ENCODE results near the gene PREX1.

The PREX1 gene

DNA sequence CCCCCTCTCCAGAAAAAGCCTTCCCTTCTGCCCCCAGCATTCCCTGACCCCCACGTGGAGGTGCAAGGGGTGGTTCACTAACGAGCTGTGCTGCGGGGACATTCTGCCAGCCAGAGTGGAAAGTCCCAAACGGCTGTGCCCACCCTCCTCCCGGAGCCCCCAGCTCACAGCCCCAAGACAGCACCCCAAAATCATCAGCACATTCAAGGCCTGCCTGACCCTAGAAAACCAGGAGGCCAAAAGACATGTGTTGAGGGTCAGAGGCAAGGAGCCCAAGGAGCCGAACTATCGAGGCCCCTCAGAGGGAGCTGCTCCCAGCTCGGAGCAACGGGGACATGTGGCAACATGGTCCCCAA, 197.9 kb downstream of the PREX1 start:
- no peak for DNase-seq

DNA sequence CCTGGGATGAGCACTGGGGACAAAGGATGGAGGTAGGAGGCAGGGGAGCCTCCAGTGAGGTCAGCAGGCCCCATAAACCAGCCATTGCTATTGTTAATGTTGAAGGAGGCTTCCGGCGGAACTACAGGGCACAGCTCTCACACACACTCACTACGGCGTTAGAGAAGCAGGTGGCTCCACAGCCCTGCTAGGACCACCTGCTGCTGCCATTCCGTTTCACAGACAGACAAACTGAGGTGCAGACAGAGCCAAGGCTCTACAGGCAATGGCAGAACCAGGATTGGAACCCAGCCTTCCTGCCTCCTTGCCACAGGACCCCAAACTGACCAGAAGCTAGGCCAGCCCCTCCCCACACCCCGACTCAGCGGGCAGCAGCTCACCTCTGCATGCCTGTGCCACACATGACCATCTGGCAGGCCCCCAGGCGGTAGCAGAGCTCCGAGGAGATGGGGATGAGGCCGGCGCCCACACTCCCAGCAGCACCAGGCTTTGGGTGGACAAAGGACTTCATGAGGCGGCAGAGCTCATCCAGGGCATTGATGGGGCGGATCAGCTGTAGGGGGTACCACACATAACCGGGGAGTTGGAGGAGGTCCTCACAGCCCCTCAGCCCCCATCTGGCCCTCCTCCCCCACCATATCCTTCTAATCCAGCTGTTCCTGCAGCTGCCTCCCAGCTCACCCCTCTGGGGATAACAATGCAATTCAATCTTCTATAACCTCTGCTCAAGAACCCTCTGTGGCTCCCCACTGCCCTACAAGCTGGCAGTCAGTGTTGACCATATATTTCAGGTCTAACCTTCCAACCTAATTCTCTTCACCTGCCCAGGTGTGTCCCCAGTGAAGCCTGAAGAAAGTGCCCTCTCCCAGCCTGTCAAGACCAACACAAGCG, 198.5 kb downstream of the PREX1 start:
- DNase-seq, result no peak

DNA sequence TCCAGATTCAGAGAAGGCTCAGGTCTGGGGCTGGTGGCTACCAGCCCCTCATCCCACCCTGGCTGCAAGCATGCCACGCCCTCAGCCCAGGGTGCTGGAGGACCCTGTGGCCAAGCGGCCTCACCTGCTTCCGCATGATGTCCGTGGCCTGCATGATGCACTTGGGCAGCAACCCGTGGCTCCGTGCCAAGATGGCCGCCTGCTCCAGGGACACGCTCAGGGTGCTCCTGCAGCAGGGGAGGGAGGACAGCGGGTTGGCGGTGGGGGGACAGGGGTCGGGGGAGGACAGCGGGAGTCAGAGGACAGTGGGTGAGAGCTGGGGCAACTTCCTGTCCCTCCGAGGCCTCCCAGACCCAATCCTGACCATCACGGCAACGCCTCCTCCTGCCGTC, 200.1 kb downstream of the PREX1 start:
- no peak for DNase-seq

DNA sequence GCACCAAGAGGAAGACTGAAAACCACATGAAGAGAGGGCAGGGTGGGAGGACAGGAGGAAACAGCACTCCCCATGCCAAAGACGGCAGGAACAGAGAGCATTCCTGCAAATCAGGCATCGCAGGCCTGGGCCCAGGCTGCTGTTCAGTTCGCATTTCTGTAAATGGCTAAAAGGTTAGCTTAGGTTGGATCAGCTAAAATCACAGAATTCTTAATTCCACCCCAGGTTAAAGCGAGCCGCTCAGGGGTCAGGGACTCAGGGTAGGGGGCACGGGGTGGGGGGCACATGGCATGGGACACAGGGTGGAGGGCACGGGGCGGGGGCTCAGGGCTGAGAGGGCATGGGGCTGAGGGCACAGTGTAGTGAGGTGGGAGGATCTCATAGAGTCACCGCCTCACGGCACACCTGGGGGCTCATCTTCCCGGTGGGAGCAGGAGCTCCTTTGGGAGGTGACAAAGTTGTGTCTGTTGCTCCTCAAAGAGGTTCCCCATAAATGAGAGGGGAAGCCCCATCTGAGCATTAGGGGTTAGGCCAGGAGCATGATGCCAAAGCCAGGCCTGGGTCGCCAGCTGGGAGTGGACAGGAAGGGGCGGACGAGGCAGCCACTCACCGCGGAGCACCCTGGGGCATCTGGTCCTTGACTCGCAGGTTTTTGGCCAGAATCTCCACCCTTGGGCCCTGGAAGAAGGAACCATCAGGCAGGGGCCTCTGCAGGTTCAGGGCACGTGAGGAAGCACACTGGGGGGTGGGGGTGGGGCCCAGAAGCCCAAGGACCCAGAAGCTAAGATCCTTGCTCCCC, 200.7 kb downstream of the PREX1 start:
- DNase-seq, result no peak

DNA sequence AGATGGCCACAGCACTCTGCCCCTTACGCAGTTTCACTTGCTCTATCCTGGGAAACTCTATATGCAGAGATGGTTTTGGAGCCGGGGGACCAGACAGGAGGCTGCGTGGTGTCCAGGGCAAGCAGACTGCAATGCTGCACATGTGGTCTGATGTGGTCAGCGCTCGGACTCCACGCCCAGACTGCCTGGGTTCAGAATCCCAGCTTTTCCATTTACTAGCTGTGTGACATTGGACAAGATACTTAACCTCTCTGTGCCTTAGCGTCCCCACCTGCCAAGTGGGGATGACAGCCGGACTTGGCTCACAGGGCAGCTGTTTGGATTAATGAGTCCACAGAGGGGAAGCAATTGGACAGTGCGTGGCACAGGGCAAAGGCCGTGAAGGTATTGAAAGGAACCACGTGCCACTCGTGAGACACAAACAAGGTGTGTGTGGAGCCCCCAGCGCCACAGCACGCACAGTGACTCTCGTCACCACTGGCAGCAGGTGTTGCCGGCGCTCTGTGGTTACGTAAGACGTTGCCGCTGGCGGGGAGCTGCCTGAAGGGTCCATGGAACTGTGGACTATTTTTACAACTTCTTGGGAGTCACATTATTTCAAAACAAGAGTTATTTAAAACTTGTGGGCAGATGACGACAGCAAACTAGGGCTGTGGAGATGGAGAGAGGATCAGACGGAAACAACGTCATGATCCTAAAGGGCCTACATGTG, 201.4 kb downstream of the PREX1 start:
- no peak for DNase-seq

DNA sequence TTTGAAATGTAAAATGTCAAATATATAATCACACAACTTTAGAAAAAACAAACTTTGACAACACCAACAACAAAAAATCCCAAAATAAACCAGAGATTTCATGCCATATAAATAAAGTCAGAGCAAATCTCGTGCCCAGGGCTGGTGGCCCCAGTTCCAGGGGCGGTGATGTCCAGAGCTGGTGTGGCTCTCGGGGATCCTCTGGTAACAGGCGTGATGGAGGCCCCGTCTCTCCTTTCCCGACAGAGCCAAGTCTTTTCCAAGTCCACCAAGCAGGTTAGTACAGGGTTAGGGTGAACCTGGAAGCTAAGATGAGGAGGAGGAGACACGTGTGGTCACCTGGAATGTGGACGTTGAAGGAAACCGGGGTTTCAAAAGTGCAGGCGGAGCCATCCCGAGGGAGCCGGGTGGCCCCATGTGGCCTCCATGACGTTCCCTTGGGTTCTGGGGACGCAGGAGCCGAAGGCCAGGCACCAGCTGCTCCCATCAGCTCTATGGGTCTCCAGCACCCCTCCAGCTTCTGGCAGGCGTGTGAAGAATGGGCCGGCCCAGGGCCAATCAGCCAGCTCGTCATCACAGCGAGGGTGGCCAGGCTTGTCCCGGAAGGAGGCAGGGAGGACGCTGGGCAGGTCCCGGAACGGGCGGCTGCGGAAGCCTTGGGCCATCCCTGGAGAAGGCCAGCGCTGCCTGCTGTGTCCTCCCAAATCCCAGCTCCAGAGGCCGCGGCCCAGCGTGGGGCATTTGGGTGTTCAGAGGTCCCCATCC, 202.5 kb downstream of the PREX1 start:
- no peak for DNase-seq

DNA sequence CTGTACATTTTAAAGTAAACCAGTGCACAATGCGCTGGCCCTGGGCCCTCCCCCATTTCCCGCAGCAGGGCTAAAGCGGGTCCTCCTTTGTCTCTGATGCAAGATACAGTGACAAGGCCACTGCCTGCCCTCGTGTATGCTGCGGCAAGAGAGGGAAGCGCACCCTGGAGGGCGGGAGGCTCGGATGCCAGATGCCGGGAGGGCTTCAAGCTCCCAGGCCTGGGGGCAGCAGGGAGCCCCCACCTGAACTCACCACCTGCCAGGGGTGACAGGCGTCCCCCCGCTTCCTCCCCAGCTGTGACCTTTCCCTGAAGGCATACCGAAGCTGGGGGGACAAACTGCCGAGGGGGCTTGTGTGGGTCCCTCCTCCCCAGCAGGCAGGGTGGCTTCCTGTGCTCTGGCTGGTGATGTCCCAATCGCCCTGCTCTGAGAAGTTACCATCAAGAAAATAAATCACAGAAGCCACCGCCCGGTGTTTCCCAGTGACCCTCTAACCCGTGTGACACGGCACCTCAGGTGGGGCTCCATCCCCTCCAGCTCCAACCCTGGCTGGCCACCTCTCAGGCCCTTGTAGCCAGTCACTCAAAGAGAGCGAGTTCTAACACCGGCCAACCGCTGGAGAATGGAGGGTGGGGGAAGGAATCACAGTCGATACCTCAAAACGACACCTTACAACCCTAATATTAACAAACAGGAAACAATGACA, 203.3 kb downstream of the PREX1 start:
- DNase-seq, result no peak

DNA sequence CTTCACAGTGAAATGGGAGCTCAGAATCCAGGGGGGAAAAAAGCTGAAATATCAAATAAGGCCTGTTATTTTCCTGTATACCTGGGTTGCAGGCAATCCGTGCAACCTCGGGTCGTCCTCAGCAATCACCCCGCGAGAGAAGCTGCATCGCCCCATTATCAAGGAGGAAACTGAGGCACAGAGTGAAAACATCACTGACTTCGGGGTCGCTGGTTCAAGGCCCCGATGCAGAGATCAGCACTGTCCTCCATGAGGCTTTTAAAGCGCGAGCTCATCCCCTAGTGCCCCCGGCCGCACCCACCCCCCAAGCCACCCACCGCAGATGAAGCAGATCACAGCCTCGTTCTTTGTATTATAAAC, 203.9 kb downstream of the PREX1 start:
- DNase-seq, result no peak

DNA sequence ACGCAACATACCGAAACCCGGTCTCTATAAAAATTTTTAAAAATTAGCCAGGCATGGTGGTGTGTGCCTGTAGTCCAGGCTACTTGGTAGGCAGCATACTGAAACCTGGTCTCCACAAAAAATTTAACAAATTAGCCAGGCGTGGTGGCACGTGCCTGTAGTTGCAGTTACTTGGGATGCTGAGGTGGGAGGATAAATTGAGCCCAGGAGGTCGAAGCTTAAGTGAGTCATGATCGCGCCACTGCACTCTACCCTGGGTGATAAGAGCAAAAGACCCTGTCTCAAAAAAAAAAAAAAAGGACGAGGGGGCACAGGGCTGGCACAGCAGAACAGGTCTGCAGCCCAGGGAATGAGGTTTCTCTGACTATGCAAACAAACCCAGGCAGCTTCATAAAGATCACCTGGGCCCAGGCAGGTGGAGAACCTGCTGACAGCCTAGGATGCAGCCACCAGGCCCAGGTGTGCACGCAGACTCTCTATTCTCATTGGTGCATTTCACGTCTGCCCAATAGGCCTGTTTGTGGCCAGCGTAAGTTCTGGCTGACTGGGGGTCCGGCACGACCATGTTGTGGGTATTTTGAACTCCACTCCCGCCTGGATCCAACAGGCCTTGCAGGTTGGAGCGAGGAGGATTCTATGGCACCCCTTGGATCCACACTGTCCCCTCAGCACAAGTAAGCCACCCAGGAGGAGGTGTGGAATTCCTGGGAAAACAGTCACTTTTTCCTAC, 204.5 kb downstream of the PREX1 start:
- no peak for DNase-seq

DNA sequence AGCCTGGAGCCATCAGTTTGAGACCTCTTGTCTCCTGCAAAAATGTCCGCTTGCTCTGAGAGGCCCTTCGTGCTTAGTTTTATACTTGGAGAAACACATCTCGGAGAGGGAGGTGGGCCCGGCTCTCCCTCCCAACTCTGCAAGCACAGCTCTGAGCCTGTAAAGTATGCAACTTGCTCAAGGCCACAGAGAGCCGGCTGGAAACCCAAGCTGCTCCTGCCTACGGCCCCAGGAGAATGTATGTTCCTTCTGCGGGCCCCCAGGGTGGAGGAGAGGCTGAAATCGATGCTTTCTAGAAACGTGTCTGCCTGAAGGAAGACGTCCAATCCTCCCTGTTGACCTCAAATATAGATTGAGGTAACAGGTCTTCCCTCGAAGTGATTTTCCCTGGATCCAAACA, 205.4 kb downstream of the PREX1 start:
- no peak for DNase-seq

DNA sequence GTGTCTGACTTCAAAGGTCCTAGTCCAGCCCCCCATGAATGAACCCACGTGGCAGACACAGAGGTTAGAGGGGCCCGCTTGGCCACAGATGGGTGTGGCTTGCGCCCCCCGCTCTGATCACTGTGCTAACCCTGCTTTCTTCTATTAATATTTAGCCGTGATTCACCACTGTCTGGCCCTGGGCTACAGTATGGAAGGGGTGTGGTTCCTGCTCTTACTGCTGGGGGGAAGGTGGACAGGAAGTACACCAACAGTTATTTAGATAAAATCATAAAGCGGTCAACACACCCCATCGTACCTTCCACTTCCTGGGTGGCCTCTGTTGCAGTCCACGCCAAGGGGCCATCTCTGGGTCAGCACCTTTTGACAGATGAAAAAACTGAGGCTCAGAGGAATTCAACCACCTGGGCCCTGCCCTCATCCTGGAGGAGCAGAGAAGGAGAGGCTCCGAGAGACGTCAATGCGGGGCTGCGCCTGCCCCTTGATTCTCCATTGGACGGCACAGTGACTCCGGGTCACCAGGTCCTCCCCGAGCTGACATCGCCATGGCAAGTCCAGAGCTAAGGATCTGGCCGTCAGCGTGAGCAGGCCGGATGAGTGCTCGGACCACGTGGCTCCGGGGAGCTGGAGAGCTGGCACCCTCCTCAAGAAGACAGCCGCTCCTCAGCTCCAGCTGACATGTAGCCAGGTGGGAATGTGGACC, 206.3 kb downstream of the PREX1 start:
- no peak for DNase-seq

DNA sequence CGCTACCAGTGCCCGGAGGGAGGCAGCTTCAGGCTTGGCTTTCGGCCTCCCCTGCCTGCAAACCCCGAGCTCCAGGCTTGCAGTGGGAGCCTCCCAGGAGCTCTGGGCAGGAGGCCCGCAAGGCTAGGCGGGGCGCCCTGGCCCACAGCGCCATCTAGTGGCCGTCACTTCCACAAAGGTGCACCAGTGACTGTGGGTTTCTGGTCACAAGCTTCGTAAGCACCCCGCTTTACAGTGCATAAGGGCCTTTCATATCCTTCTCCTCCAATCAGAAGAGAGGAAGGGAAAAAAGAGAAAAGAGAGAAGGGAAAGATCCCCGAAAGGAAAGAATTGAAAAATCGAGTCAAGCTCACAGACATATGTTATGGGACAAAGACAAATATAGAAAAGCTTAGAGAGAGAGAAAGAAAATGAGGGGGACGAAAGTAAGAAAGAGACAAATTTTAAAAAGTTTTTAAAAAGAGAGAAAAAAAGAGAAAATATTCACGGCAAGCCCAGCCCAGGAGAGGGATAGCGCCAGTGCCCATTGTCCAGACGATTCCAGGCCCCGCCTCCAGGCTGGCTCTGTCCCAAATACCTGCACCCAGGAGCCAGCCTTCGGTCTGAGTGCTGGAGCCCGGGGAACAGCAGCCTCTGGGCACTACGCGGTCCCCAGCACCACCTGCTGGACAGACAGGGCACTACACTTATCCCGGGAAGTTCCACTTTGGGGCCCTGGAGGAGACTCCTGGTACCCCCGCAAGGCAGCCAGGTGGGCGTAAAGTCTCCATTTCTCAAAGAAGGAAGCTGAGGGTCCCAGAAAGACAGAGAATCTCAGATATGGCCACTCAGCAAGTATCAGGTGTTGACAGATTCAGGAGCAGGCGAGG, 207.1 kb downstream of the PREX1 start:
- DNase-seq, result no peak

DNA sequence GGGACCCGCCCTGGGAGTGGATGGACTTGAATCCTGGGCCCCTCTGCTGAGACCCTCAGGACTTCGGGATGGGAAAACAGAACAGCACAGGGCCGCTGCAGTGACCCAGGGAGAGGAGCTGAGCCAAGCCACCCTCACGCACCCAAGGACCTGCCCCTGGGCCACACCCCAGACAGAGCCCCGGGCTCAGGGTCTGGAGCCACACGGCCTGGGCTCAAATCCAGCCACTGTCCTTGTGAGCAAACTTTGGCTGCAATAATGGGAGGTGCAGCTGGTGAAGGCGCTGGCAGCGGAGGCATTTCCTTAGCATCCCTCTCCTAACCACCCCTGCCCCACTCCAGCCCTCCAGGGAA, 207.7 kb downstream of the PREX1 start:
- DNase-seq, result no peak

DNA sequence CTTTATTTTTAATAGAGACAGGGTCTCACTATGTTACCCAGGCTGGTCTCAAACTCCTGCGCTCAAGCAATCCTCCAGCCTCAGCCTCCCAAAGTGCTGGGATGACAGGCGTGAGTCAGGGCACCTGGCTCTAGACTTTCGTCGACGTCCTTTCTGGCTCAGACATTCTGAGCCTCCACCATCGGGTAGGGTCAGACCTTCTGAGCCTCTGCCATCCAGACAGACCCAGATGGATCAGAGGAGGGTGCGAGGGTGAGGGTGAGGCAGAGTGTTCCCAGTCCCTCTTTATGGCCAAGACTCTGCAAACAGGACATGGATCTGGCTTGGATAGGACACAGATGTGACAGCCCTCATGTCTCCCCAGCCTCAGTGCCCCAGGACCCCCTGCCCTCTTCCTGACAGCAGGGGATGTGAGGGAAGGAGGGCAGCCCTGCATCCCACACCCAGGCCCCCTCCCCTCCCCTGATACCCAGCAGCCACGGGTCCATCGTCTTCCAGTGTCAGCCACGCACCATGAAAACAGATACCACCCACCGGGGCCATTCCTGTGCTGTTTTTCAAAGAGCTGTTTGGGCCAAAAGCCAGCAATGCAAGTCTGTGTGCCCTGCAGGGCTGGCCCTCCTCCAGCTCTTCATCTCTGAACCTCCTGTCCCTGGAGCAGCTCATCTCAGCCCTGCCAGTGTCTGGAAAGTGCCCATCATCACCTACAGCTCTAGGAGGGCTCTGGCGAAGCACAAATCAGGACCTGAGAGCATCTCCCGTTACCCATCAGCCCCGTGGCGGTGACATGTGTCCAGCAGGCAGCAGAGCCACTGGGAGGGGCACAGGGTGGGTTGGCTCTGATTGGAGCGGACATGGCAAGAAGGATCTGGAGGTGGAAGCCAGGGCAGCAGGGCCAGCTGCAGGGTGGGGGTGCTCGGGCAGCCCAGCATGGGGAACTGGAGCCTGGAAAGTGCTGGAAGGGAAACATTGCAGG, 208.4 kb downstream of the PREX1 start:
- DNase-seq, result no peak

DNA sequence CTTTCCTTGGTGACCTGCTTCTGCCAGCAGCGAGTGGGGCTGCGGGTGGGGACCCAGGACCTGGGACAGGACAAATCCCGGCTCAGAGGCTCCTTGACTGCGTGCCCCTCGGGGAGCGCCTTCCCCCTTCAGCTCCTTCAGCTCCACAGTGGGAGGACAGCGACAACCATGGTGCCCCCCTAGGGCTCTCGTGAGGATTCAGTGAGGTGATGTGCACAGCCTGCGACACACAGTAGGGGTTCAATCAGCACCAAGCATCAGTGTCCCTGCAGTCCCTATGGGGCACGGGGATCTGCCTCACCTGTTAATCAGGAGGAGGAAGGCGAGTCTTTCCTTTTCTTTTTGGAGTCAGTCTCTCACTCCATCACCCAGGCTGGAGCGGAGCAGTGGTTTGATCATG, 209.2 kb downstream of the PREX1 start:
- no peak for DNase-seq

DNA sequence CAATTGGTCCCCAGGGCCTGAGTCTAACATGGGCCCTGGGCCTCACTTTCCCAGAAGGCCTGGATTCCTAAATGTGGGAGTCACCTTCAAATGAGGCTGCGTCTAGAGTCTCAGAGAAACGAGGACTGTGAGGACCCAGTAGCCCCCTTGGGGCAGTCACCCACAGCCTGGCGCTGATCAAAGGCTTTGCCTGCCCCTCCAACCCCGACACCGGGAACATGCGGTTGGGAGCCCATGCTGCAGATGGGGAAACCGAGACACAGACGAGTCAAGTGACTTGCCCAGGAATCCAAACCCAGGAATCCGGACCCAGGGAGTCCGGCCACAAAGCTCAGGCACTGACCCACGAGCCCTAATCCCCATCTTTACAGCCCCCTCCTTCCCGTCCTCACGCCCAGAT, 209.7 kb downstream of the PREX1 start:
- no peak for DNase-seq

DNA sequence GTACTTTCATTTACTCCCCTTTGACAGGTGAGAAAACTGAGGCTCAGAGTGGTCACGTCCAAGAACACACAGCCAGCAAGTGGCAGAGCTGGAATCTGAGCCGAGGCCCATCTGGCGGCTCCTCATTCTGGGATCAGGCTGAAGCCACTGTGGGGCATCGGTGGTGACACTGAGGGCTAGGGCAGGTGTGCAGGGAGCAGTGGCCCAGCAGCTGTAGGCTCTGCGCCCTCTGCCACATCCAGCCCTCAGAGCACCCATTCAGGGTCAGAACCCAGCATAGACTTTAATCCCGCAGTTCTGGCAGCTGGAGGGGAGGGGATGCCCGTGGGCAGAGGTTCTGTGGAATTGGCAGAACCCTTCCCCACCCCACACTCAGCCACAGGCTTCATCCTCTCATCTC, 210.3 kb downstream of the PREX1 start:
- DNase-seq, result no peak

DNA sequence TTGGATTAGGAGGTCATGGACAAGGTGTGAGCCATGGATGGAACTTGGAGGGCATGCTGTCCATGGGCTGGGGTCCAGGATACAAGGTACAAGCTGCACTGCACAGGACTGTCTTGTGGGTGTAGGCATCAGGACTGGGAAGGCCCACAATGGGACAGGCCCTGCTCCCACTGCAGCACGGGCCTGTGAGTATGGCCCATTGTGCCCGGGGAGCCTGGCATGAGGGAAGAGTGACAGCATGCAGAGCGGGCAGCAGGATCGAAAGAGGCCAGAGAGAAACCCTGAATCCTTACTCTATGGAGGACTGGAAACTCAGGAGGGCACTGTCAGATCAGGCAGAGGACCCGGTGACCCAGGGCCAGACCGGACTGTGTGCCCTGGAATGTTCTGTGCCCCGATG, 211.3 kb downstream of the PREX1 start:
- DNase-seq, result no peak

DNA sequence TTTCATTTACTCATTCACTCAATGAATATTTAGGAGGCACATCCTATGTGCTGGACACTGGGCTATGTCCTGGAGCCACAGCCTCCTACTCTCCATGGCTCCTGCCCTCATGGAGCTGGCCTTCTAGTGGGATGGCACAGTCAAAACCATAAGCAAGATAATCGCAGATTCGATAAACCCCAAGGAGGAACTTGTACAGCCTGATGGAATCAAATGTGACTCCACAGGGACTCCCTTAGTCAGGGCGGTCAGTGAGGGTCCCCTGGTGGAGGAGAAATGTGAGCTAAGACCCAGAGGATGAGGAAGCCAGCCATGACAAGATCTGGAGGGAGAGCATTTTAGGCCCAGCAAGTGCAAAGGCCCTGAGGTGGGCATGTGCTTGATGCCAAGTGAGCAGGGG, 211.9 kb downstream of the PREX1 start:
- no peak for DNase-seq
